ENCODE measurements around the gene CNOT6L.

GRCh38 chr4:77773101-77773500 lies 46.1 kb downstream of the CNOT6L start:
- TF ChIP-seq POLR2A (IDR thresholded peaks at IDR 0.05) (no peak), CTCF (IDR thresholded peaks at IDR 0.05) (no peak)
